B cell (primary cell): ENCODE results near the gene PDGFRB. TPM values are rescaled to one million over a fixed set of nuclear protein-coding genes. Genes with fewer than 3 reads are reported as not detected.

Experiments used
- ATAC-seq: fragments of 200-7000 bp; cut with Tn5 transposase; one replicate; pipeline ENCODE4 v1.10.0; 2021; ENCODE audit warnings: low read depth, mild to moderate bottlenecking, moderate number of reproducible peaks, moderate library complexity
- CTCF ChIA-PET: fragments of 350-600 bp; sonication (Branson Sonifier 250); formaldehyde crosslinking; loops from one replicate; lab custom pipeline; 2021; ENCODE audit warnings: antibody characterized with exemption, inconsistent platforms; lab: Charles Lee
- POLR2A ChIA-PET: fragments of 350-600 bp; sonication (Branson Sonifier 250); formaldehyde crosslinking; loops from one replicate; lab custom pipeline; 2021; ENCODE audit warnings: antibody characterized with exemption; lab: Charles Lee
- DNase-seq: peaks from one replicate; pipeline ENCODE4 v3.0.0; 2013
- H2AFZ ChIP-seq: 2 replicates; pipeline ENCODE4 v1.6.1; 2012; ENCODE audit warnings: mild to moderate bottlenecking, low read depth, low read length; ENCODE audit not compliant: insufficient read depth, poor library complexity, severe bottlenecking
- H3K27ac ChIP-seq, 2 donors: 1 replicate in 1 of 2; 2 replicates in 1 of 2; pipeline ENCODE4 v1.5.1; 2012 to 2013; ENCODE audit warnings: low read length in 2 of 2, mild to moderate bottlenecking in 2 of 2, moderate library complexity in 1 of 2
- H3K27me3 ChIP-seq, 4 experiments: fragments of 200-600 bp in 1 of 4; sonication (generic) in 1 of 4; replicated peaks in 1 of 4; 1 replicate in 2 of 4; 2 replicates in 2 of 4; pipeline versions ENCODE4 v1.6.1 to v1.7.0; 2013 to 2016; ENCODE audit warnings: low read length in 3 of 4, mild to moderate bottlenecking in 2 of 4, mixed read lengths in 1 of 4, moderate library complexity in 1 of 4; ENCODE audit not compliant: insufficient read depth in 4 of 4, control insufficient read depth in 3 of 4; ENCODE audit errors: control extremely low read depth in 1 of 4
- H3K36me3 ChIP-seq, 2 experiments: replicated peaks in 1 of 2; 1 replicate in 1 of 2; 2 replicates in 1 of 2; pipeline versions ENCODE4 v1.6.1 to v1.7.1; 2013; ENCODE audit warnings: low read length in 1 of 2; ENCODE audit not compliant: insufficient read depth in 2 of 2, control insufficient read depth in 1 of 2; ENCODE audit errors: control extremely low read depth in 1 of 2, extremely low read depth in 1 of 2
- H3K4me1 ChIP-seq, 2 donors: fragments of 200-600 bp in 1 of 2; sonication (generic) in 1 of 2; 1 replicate in 1 of 2; 2 replicates in 1 of 2; pipeline versions ENCODE4 v1.5.1 to v1.6.1; 2013 to 2017; ENCODE audit warnings: low read length in 2 of 2; ENCODE audit not compliant: control insufficient read depth in 2 of 2, insufficient read depth in 2 of 2
- H3K4me2 ChIP-seq: replicated peaks from 2 replicates; pipeline ENCODE3; 2012; ENCODE audit warnings: mild to moderate bottlenecking, low read depth, low read length; ENCODE audit not compliant: poor library complexity, severe bottlenecking
- H3K4me3 ChIP-seq, 5 experiments: fragments of 200-600 bp in 1 of 5; sonication (generic) in 1 of 5; 1 replicate in 3 of 5; 2 replicates in 2 of 5; pipeline versions ENCODE4 v1.5.1 to v1.7.0; 2011 to 2016; ENCODE audit warnings: low read length in 4 of 5, mild to moderate bottlenecking in 4 of 5, low read depth in 2 of 5, control low read depth in 1 of 5, moderate library complexity in 1 of 5; ENCODE audit not compliant: insufficient read depth in 1 of 5; ENCODE audit errors: control extremely low read depth in 1 of 5, extremely low read depth in 1 of 5
- H3K79me2 ChIP-seq: fragments of 200-600 bp; sonication (generic); one replicate; pipeline ENCODE4 v1.6.0; 2016; ENCODE audit warnings: low read length; ENCODE audit not compliant: control insufficient read depth, insufficient read depth
- H3K9ac ChIP-seq: fragments of 200-600 bp; sonication (generic); 2 replicates; pipeline ENCODE4 v1.6.1; 2017; ENCODE audit warnings: mild to moderate bottlenecking, low read length, moderate library complexity
- H3K9me3 ChIP-seq, 3 donors: one replicate each; pipeline versions ENCODE4 v1.6.1 to v1.7.1; 2013; ENCODE audit warnings: low read length in 2 of 3; ENCODE audit not compliant: control insufficient read depth in 2 of 3, insufficient read depth in 1 of 3; ENCODE audit errors: control extremely low read depth in 1 of 3
- H4K20me1 ChIP-seq: 2 replicates; pipeline ENCODE4 v1.6.0; 2012; ENCODE audit warnings: mild to moderate bottlenecking, low read length; ENCODE audit not compliant: insufficient read depth, control insufficient read depth, poor library complexity, severe bottlenecking
- H3K27ac Mint-ChIP-seq: one replicate; pipeline ENCODE4 v1.8.0; 2021; ENCODE audit warnings: mixed read lengths
- H3K27me3 Mint-ChIP-seq: one replicate; pipeline ENCODE4 v1.8.0; 2021; ENCODE audit warnings: mixed read lengths
- H3K4me1 Mint-ChIP-seq: one replicate; pipeline ENCODE4 v1.8.0; 2021; ENCODE audit warnings: mixed read lengths
- H3K4me3 Mint-ChIP-seq: one replicate; pipeline ENCODE4 v1.8.0; 2021; ENCODE audit warnings: mixed read lengths
- H3K9me3 Mint-ChIP-seq: one replicate; pipeline ENCODE4 v1.8.0; 2022; ENCODE audit warnings: mixed read lengths; ENCODE audit not compliant: insufficient read depth
- CTCF ChIP-seq: fragments of 200-600 bp; IDR thresholded peaks from one replicate; pipeline ENCODE4 v1.8.0; 2022; ENCODE audit warnings: antibody characterized with exemption, mild to moderate bottlenecking
- EZH2 ChIP-seq: IDR thresholded peaks from 2 replicates; pipeline ENCODE4 v1.6.1; 2012; ENCODE audit warnings: borderline replicate concordance, low read depth, mild to moderate bottlenecking, moderate library complexity, low read length; ENCODE audit not compliant: insufficient read depth, poor library complexity, severe bottlenecking
- WGBS: methylation state at CpG from one replicate; pipeline ENCODE4 v1.1.5; 2013; ENCODE audit warnings: missing lambda C conversion rate; ENCODE audit not compliant: insufficient coverage; 5-methylcytosine and 5-hydroxymethylcytosine counted together
- intact Hi-C: fragments of 100-400 bp; cut with micrococcal nuclease; formaldehyde crosslinking; loops from one replicate; pipeline ENCODE4 v1.10.0; 2022
- polyA plus RNA-seq: library from polyadenylated mRNA; depleted of rRNA; stranded (reverse); fragments of >200 nt; gene quantifications from 2 replicates; pipeline ENCODE4 v1.2.3, GENCODE V29; 2012
- total RNA-seq, 2 donors: library from RNA; stranded (reverse); fragments of 120-200 nt in 1 of 2; gene quantifications; 1 replicate in 1 of 2; 2 replicates in 1 of 2; pipeline versions ENCODE4 v1.2.3 to v1.2.4, GENCODE V29; 2013 to 2022

PDGFRB gene
- total and polyA plus RNA-seq, 2 donors (not counting 1 experiment from before 2014, with no cell fraction given), result 0.42 to 3.6 TPM

- Histone ChIP-seq H4K20me1 (no peaks in the 10 kb centered on the region), H3K9ac (no peak overlapping the region), H3K79me2 (no peaks in the 10 kb centered on the region), H3K4me2 (no peak overlapping the region), H3K4me3 (no peak overlapping the region), H3K4me1 (no peaks in the 10 kb centered on the region), H3K36me3 (no peaks in the 10 kb centered on the region), H3K9me3 (no peaks in the 10 kb centered on the region), H3K27ac (no peak overlapping the region), H3K27me3 (peaks cover 0 to 2% (median 0%) of the 10 kb centered on the region in 4 experiments), H2AFZ (no peak overlapping the region)
- H3K4me1 Mint-ChIP-seq, result no peaks in the 10 kb centered on the region
- H3K9me3 Mint-ChIP-seq, result no peaks in the 10 kb centered on the region
- TF ChIP-seq CTCF, result no peak
- ATAC-seq (no peak), DNase-seq (no peak)
- no peak overlapping the region for H3K27ac Mint-ChIP-seq
- intact Hi-C loops, result no loop called here
- 96% methylated on average over 7 of the region's 7 CpGs for WGBS
- H3K4me3 Mint-ChIP-seq, result no peak overlapping the region
- ChIA-PET POLR2A (no interaction called here), CTCF (no interaction called here)
- H3K27me3 Mint-ChIP-seq, result peaks cover 7% of the 10 kb centered on the region
These were observed 23.5 kb upstream of the PDGFRB start for GRCh38 chr5:150179019-150179620.

- DNase-seq (no peak), ATAC-seq (no peak)
- TF ChIP-seq CTCF (no peak), EZH2 (no peak)
- Histone ChIP-seq H2AFZ (no peak overlapping the region), H3K27ac (no peak overlapping the region), H3K79me2 (no peaks in the 10 kb centered on the region), H3K4me3 (no peak overlapping the region), H3K36me3 (no peaks in the 10 kb centered on the region), H3K4me1 (no peaks in the 10 kb centered on the region), H3K9ac (no peak overlapping the region), H3K9me3 (no peaks in the 10 kb centered on the region), H4K20me1 (no peaks in the 10 kb centered on the region), H3K4me2 (no peak overlapping the region), H3K27me3 (peaks cover 0 to 2% (median 0%) of the 10 kb centered on the region in 4 experiments)
- no peak overlapping the region for H3K27ac Mint-ChIP-seq
- 43% methylated on average over 2 of the region's 4 CpGs for WGBS
- H3K27me3 Mint-ChIP-seq, result peaks cover 14% of the 10 kb centered on the region
- ChIA-PET CTCF (no interaction called here), POLR2A (no interaction called here)
- no peaks in the 10 kb centered on the region for H3K9me3 Mint-ChIP-seq
- no peaks in the 10 kb centered on the region for H3K4me1 Mint-ChIP-seq
- intact Hi-C loops, result no loop called here
- H3K4me3 Mint-ChIP-seq, result no peak overlapping the region
These were observed 22.6 kb upstream of the PDGFRB start for GRCh38 chr5:150178262-150178661.
